OCI-LY7 (cell line): ENCODE results near the gene EIF5AL1. TPM values are rescaled to one million over a fixed set of nuclear protein-coding genes. Genes with fewer than 3 reads are reported as not detected.

Source experiments
- BruUV-seq: library from RNA; stranded (reverse); fragments of 400-500 nt; replicated peaks from 2 replicates; lab custom pipeline; 2021; lab: Mats Ljungman, UMichigan
- CTCF ChIA-PET: fragments of 300-600 bp; sonication (Branson Sonifier 250); formaldehyde crosslinking; loops from one replicate; lab custom pipeline; 2022; ENCODE audit warnings: antibody characterized with exemption; ENCODE audit not compliant: unreplicated experiment; lab: Charles Lee
- POLR2A ChIA-PET: fragments of 300-600 bp; sonication (Branson Sonifier 250); formaldehyde crosslinking; loops from one replicate; lab custom pipeline; 2022; ENCODE audit warnings: antibody characterized with exemption; lab: Charles Lee
- DNase-seq: peaks from one replicate; pipeline ENCODE4 v3.0.0-alpha.2; 2015; ENCODE audit warnings: low spot score
- H2AFZ ChIP-seq: fragments of 200-600 bp; sonication (generic), shearing (Covaris generic); 2 replicates; pipeline ENCODE4 v1.6.1; 2014; ENCODE audit warnings: mild to moderate bottlenecking, antibody characterized with exemption, low read length, moderate library complexity
- H3K27ac ChIP-seq: fragments of 200-600 bp; sonication (generic); 2 replicates; pipeline ENCODE4 v1.5.1; 2014; ENCODE audit warnings: mixed run types, low read depth, mild to moderate bottlenecking, moderate library complexity, low read length, inconsistent platforms; ENCODE audit not compliant: poor library complexity, severe bottlenecking
- H3K36me3 ChIP-seq: fragments of 200-600 bp; sonication (generic); 2 replicates; pipeline ENCODE4 v1.6.1; 2014; ENCODE audit warnings: mild to moderate bottlenecking, antibody characterized with exemption, low read length, moderate library complexity, mixed read lengths; ENCODE audit not compliant: insufficient read depth
- H3K4me1 ChIP-seq: fragments of 200-600 bp; sonication (generic); 2 replicates; pipeline ENCODE4 v1.5.1; 2014; ENCODE audit warnings: mild to moderate bottlenecking, low read length; ENCODE audit not compliant: insufficient read depth, poor library complexity, severe bottlenecking
- H3K4me2 ChIP-seq: fragments of 200-600 bp; sonication (generic); 2 replicates; pipeline ENCODE4 v1.6.1; 2014; ENCODE audit warnings: mild to moderate bottlenecking, low read length
- H3K4me3 ChIP-seq: fragments of 200-600 bp; sonication (generic); 2 replicates; pipeline ENCODE4 v1.5.1; 2014; ENCODE audit warnings: mild to moderate bottlenecking, low read depth, low read length; ENCODE audit not compliant: poor library complexity, severe bottlenecking
- H3K79me2 ChIP-seq: fragments of 200-600 bp; sonication (generic); 2 replicates; pipeline ENCODE4 v1.6.1; 2016; ENCODE audit warnings: low read depth, mild to moderate bottlenecking, low read length, moderate library complexity, mixed read lengths; ENCODE audit not compliant: insufficient read depth
- H3K9me2 ChIP-seq: fragments of 200-600 bp; sonication (generic); 2 replicates; pipeline ENCODE4 v1.6.1; 2016; ENCODE audit warnings: mild to moderate bottlenecking, low read length, mixed read lengths; ENCODE audit not compliant: insufficient read depth
- H3K9me3 ChIP-seq: fragments of 200-600 bp; sonication (generic); 2 replicates; pipeline ENCODE4 v1.6.1; 2014; ENCODE audit warnings: mild to moderate bottlenecking, mixed run types, low read length, mixed read lengths
- H4K20me1 ChIP-seq: fragments of 200-600 bp; sonication (generic); 2 replicates; pipeline ENCODE4 v1.6.1; 2014; ENCODE audit warnings: mild to moderate bottlenecking, antibody characterized with exemption, low read length, moderate library complexity, mixed read lengths; ENCODE audit not compliant: insufficient read depth
- CTCF ChIP-seq: fragments of 200-600 bp; sonication (generic); conservative IDR thresholded peaks from 2 replicates; pipeline ENCODE4 v1.5.1; 2014; ENCODE audit warnings: mild to moderate bottlenecking, antibody characterized with exemption, low read length, moderate library complexity, mixed read lengths
- EZH2phosphoT487 ChIP-seq: fragments of 200-600 bp; sonication (generic); IDR thresholded peaks from 2 replicates; pipeline ENCODE4 v1.6.1; 2018; ENCODE audit warnings: low read depth, borderline replicate concordance, mild to moderate bottlenecking, mixed run types, antibody characterized with exemption, low read length, moderate library complexity, mixed read lengths
- intact Hi-C: fragments of 100-400 bp; cut with micrococcal nuclease; formaldehyde crosslinking; loops from one replicate; pipeline ENCODE4 v1.10.0; 2022; ENCODE audit not compliant: unreplicated experiment
- total RNA-seq, 2 experiments: library from RNA; depleted of rRNA in 1 of 2; stranded (reverse); fragments of >200 nt in 1 of 2; shearing (Covaris generic) in 1 of 2; gene quantifications; 2 replicates each; pipeline ENCODE4 v1.2.3, GENCODE V29; 2014 to 2022

Gene EIF5AL1
- total RNA-seq, 2 experiments from 2014 or later = 0.38 to 1.5 TPM

- Histone ChIP-seq H3K9me2 (no peaks in the 10 kb centered on the region), H2AFZ (no peak overlapping the region), H3K4me2 (no peak overlapping the region), H3K36me3 (no peaks in the 10 kb centered on the region), H3K4me3 (no peak overlapping the region), H3K27ac (no peak overlapping the region), H3K9me3 (no peaks in the 10 kb centered on the region), H4K20me1 (no peaks in the 10 kb centered on the region), H3K79me2 (no peaks in the 10 kb centered on the region), H3K4me1 (no peaks in the 10 kb centered on the region)
- POLR2A ChIA-PET = interaction anchor here (0.7 to 0.8 kb wide), 2 partner anchors 24 to 912 kb away, joined by 3 read pairs; no protein-coding TSS in a partner anchor
- BruUV-seq = no TSS peak
- DNase-seq = no peak
- TF ChIP-seq EZH2phosphoT487 (no peak), CTCF (no peak)
- CTCF ChIA-PET = no interaction called here
- intact Hi-C loops = no loop called here
Measured at GRCh38 chr10:79482304-79482703, 30.0 kb upstream of the EIF5AL1 start.

- Histone ChIP-seq H3K4me2 (no peak overlapping the region), H2AFZ (no peak overlapping the region), H3K9me3 (no peaks in the 10 kb centered on the region), H3K36me3 (no peaks in the 10 kb centered on the region), H3K79me2 (no peaks in the 10 kb centered on the region), H3K4me3 (no peak overlapping the region), H4K20me1 (no peaks in the 10 kb centered on the region), H3K9me2 (no peaks in the 10 kb centered on the region), H3K4me1 (no peaks in the 10 kb centered on the region), H3K27ac (no peak overlapping the region)
- POLR2A ChIA-PET = interaction anchor here (0.7 to 0.8 kb wide), 2 partner anchors 25 to 913 kb away, joined by 3 read pairs; no protein-coding TSS in a partner anchor
- DNase-seq = no peak
- intact Hi-C loops = no loop called here
- TF ChIP-seq CTCF (no peak), EZH2phosphoT487 (no peak)
- CTCF ChIA-PET = no interaction called here
- no TSS peak for BruUV-seq
Measured at GRCh38 chr10:79482741-79483140, 29.6 kb upstream of the EIF5AL1 start.

- H3K36me3 ChIP-seq = no peaks in the 10 kb centered on the region
- intact Hi-C loops = no loop called here
- H3K4me3 ChIP-seq = no peak overlapping the region
- POLR2A ChIA-PET = interaction anchor here (0.8 kb wide), 1 partner anchor 25 kb away, joined by 3 read pairs; no protein-coding TSS in a partner anchor
- H3K27ac ChIP-seq = no peak overlapping the region
- no peak overlapping the region for H3K4me2 ChIP-seq
- H3K9me3 ChIP-seq = no peaks in the 10 kb centered on the region
- no TSS peak for BruUV-seq
- H2AFZ ChIP-seq = no peak overlapping the region
- TF ChIP-seq EZH2phosphoT487 (no peak), CTCF (no peak)
- no peaks in the 10 kb centered on the region for H3K4me1 ChIP-seq
- no peak for DNase-seq
- CTCF ChIA-PET = no interaction called here
- H4K20me1 ChIP-seq = no peaks in the 10 kb centered on the region
- no peaks in the 10 kb centered on the region for H3K9me2 ChIP-seq
- no peaks in the 10 kb centered on the region for H3K79me2 ChIP-seq
Measured at GRCh38 chr10:79483299-79483698, 29.0 kb upstream of the EIF5AL1 start.
